Measurements from ENCODE around the gene ITIH5. TPM values are rescaled to one million over a fixed set of nuclear protein-coding genes. Genes with fewer than 3 reads are reported as not detected.

ITIH5 gene
- total RNA-seq, 2 experiments from 2014 or later: not detected

GRCh38 chr10:7583626-7584025 is 83.1 kb downstream of the ITIH5 start:
- Histone ChIP-seq H3K9me3 (ENCODE audit: low read length) (no peaks in the 10 kb centered on the region), H3K36me3 (ENCODE audit: insufficient read depth, low read length) (no peaks in the 10 kb centered on the region), H3K4me2 (ENCODE audit: low read length) (no peak overlapping the region), H3K27ac (ENCODE audit: low read depth, low read length, poor library complexity, severe bottlenecking) (no peak overlapping the region), H3K79me2 (ENCODE audit: insufficient read depth, low read depth, low read length) (no peaks in the 10 kb centered on the region), H2AFZ (ENCODE audit: low read length) (no peak overlapping the region), H3K4me1 (ENCODE audit: insufficient read depth, low read length, poor library complexity, severe bottlenecking) (no peaks in the 10 kb centered on the region), H4K20me1 (ENCODE audit: insufficient read depth, low read length) (no peaks in the 10 kb centered on the region), H3K4me3 (ENCODE audit: low read depth, low read length, poor library complexity, severe bottlenecking) (no peak overlapping the region), H3K9me2 (ENCODE audit: insufficient read depth, low read length) (no peaks in the 10 kb centered on the region)
- TF ChIP-seq CTCF (conservative IDR thresholded peaks at IDR 0.05; ENCODE audit: low read length) (no peak), EZH2phosphoT487 (IDR thresholded peaks at IDR 0.05; ENCODE audit: borderline replicate concordance, low read depth, low read length) (no peak)
- CTCF ChIA-PET (ENCODE audit: unreplicated experiment): no interaction called here
- no TSS peak for BruUV-seq (replicated peaks)
- intact Hi-C loops (cut with micrococcal nuclease; ENCODE audit: unreplicated experiment): no loop called here
- POLR2A ChIA-PET: interaction anchor here (1.2 kb wide), 1 partner anchor 23 kb away, joined by 4 read pairs; no protein-coding TSS in a partner anchor
- no peak for DNase-seq (ENCODE audit: low spot score)

GRCh38 chr10:7580520-7580919 is 86.2 kb downstream of the ITIH5 start:
- H2AFZ ChIP-seq (ENCODE audit: low read length): no peak overlapping the region
- TF ChIP-seq EZH2phosphoT487 (IDR thresholded peaks at IDR 0.05; ENCODE audit: borderline replicate concordance, low read depth, low read length): no peak
- TF ChIP-seq CTCF (conservative IDR thresholded peaks at IDR 0.05; ENCODE audit: low read length): no peak
- BruUV-seq (replicated peaks): no TSS peak
- H3K9me2 ChIP-seq (ENCODE audit: insufficient read depth, low read length): no peaks in the 10 kb centered on the region
- CTCF ChIA-PET (ENCODE audit: unreplicated experiment): interaction anchor here (0.6 kb wide), 1 partner anchor 84 kb away, joined by 3 read pairs; no protein-coding TSS in a partner anchor
- DNase-seq (ENCODE audit: low spot score): no peak
- no peaks in the 10 kb centered on the region for H3K9me3 ChIP-seq (ENCODE audit: low read length)
- H3K4me2 ChIP-seq (ENCODE audit: low read length): no peak overlapping the region
- intact Hi-C loops (cut with micrococcal nuclease; ENCODE audit: unreplicated experiment): no loop called here
- no peaks in the 10 kb centered on the region for H3K79me2 ChIP-seq (ENCODE audit: insufficient read depth, low read depth, low read length)
- no peaks in the 10 kb centered on the region for H4K20me1 ChIP-seq (ENCODE audit: insufficient read depth, low read length)
- H3K4me3 ChIP-seq (ENCODE audit: low read depth, low read length, poor library complexity, severe bottlenecking): no peak overlapping the region
- H3K27ac ChIP-seq (ENCODE audit: low read depth, low read length, poor library complexity, severe bottlenecking): no peak overlapping the region
- POLR2A ChIA-PET: no interaction called here
- H3K4me1 ChIP-seq (ENCODE audit: insufficient read depth, low read length, poor library complexity, severe bottlenecking): no peaks in the 10 kb centered on the region
- no peaks in the 10 kb centered on the region for H3K36me3 ChIP-seq (ENCODE audit: insufficient read depth, low read length)

- TF ChIP-seq EZH2phosphoT487 (IDR thresholded peaks at IDR 0.05; ENCODE audit: borderline replicate concordance, low read depth, low read length) (no peak), CTCF (conservative IDR thresholded peaks at IDR 0.05; ENCODE audit: low read length) (no peak)
- Histone ChIP-seq H3K4me2 (ENCODE audit: low read length) (no peak overlapping the region), H3K4me3 (ENCODE audit: low read depth, low read length, poor library complexity, severe bottlenecking) (no peak overlapping the region), H3K79me2 (ENCODE audit: insufficient read depth, low read depth, low read length) (no peaks in the 10 kb centered on the region), H3K9me3 (ENCODE audit: low read length) (no peaks in the 10 kb centered on the region), H3K9me2 (ENCODE audit: insufficient read depth, low read length) (no peaks in the 10 kb centered on the region), H3K4me1 (ENCODE audit: insufficient read depth, low read length, poor library complexity, severe bottlenecking) (no peaks in the 10 kb centered on the region), H4K20me1 (ENCODE audit: insufficient read depth, low read length) (no peaks in the 10 kb centered on the region), H3K27ac (ENCODE audit: low read depth, low read length, poor library complexity, severe bottlenecking) (no peak overlapping the region), H2AFZ (ENCODE audit: low read length) (no peak overlapping the region), H3K36me3 (ENCODE audit: insufficient read depth, low read length) (no peaks in the 10 kb centered on the region)
- BruUV-seq (replicated peaks): no TSS peak
- no peak for DNase-seq (ENCODE audit: low spot score)
- ChIA-PET CTCF (ENCODE audit: unreplicated experiment) (no interaction called here), POLR2A (no interaction called here)
- intact Hi-C loops (cut with micrococcal nuclease; ENCODE audit: unreplicated experiment): no loop called here
These were observed 87.1 kb downstream of the ITIH5 start for GRCh38 chr10:7579681-7580080.

Measured in OCI-LY7 (cell line).